Hematopoietic multipotent progenitor cell treated with erythropoietin and hydrocortisone succinate and interleukin-3 and kit ligand, for 8 days (in vitro differentiated cells): ENCODE data around the gene NAGLU.
A peak's percentile ranks its signal among the peaks of the same experiment; 100 is the strongest.
"Not testable (repeated sequence)": the region's sequence is repeated elsewhere in the genome, so short reads cannot be mapped to it uniquely, and the experiment has no call there.

Experiments used
- DNase-seq: peaks from one replicate; pipeline ENCODE4 v3.0.0-alpha.2; 2015

Gene NAGLU

DNA sequence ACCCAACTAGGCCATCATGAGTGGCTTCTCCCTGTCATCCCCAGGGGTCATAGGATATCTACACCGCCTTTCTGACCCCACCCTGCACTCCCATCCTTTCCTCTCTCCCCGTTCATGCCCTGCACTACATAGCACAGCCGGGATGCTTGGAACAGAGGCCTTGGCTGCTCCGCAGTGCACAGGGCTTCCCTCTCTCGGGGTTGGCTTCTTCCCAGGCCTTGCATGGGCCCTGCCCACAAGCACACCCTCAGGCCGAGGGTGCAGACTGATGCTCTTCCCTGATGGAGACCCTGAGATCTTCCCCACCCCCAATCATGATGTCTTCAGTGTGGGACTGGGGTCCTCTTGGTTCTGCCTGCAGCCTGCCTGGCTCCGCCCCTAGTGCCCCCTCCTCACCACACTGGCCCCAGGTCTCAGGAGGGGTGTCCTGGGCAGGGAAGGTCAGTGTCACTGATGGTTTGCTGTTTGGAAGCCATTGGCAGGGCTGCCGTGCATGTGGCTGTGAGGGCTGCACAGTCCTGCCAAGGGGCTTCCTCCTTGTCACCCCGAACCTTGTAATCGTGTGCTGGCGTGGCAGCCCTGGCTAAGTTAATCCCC lies 14.3 kb upstream of the NAGLU start:
- DNase-seq, result no peak

DNA sequence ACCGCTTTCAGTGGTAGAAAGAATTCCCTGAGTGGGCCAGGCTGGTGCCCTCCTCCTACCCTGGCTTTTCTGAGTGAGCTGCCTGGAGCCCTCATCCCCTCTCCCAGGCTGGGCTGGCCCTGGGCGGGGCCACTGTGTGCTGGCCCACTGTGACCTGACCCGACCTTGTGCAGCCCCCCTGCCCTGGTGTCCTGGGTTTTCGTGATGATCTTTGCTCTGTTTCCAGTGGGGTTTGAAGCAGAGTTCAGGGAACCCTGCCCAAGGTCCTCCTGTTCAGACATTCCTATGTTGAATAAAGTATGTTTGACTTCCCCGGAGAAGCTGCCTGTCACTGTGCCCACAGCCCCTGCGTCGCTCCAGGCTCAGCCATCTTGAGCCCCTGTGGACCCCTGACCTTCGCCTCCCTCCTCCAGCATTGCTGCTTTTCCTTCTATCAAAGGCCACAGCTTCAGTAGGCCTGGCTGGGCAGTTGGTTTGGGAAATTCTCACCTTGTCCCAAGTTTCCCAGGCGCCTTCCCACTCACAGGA lies 13.7 kb upstream of the NAGLU start:
- no peak for DNase-seq

DNA sequence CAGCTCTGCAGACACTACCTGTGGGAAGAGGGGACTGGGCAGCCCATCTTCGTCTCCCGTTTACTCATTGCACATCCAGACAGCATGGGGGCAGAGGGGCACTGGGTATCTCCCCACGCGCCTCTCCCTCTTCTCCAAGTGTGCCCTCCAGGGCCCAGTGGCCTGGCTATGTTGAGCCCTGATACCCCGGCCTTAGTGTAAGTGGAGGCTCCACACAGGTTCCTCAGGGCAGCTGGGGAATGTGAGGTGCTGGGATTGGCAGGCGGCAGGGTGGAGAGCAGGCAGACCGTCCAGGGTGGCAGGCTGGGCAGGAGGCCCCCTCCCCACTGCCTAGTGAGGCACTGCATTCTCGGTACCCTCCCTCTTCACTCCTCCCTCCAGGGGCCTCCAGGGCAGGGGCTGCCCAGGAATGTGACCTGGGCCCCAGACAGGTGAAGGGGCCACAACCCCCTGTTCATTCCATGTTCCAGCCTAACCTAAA lies 13.2 kb upstream of the NAGLU start:
- no peak for DNase-seq

DNA sequence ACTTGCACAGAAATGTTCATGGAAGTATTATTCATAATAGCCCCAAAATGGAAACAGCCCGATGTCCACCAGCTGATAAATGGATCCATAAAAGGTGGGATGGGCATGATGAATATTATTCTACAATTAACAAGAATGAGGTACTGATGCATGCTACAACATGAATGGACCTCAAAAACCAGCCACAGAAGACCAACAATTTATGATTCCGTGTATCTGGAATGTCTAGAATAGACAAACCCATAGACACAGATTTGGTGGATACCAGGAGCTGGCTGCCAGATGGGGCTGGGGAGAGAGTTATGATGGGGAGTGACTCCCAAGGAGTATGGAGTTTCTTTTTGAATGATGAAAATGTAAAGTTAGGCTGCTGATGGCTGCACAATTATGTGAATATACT lies 10.8 kb upstream of the NAGLU start:
- DNase-seq, result no peak

DNA sequence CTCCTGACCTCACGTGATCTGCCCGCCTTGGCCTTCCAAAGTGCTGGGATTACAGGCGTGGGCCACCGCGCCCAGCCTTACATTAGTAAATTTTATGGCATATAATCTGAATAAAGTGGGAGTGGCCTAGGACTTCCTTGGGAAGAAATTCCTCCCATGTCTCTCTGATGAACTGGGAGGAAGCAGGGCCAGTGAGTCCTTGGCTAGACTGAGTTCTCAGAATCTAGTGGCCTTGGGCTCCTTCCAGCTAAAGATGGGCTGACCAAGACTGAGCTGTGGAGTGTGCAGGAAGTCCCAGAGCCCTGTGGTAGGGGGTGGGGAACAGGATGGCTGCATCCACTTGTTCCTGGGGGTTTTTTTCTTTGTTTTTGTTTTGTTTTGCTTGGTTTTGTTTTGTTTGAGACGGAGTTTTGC lies 10.0 kb upstream of the NAGLU start:
- no peak for DNase-seq

DNA sequence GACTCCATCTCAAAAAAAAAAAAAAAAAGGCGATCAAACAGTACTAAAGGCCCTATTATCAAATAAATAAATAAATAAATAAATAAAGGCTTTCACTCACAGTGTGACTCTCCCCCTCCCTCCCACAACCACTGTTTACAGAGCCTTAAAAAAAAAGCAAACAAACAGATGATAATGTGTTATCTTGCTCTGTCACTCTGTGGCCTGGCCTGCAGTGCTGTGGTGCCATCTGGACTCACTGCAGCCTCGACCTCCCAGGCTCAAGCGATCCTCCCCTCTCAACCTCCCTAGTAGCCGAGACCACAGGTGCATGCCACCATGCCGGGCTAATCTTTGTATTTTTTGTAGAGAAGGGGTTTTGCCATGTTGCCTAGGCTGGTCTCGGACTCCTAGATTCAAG lies 8.1 kb upstream of the NAGLU start:
- DNase-seq, result peak; percentile 50

DNA sequence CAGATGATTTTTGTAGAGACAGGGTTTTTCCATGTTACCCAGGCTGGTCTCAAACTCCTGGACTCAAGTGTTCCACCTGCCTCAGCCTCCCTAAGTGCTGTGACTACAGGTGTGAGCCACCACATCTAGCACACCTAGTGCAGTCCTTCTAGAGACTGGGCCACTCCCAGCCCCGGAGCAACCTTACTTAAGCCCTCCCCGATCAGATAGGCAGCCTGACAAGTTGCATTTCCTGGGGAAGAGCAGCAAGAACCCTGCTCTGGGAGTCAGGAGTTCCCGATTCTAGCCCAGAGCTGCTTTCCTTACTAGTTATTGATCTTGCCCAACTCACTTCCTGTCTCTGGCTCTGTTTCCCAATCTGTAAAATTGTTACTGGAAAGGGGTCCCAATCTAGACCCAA lies 7.0 kb upstream of the NAGLU start:
- no peak for DNase-seq

DNA sequence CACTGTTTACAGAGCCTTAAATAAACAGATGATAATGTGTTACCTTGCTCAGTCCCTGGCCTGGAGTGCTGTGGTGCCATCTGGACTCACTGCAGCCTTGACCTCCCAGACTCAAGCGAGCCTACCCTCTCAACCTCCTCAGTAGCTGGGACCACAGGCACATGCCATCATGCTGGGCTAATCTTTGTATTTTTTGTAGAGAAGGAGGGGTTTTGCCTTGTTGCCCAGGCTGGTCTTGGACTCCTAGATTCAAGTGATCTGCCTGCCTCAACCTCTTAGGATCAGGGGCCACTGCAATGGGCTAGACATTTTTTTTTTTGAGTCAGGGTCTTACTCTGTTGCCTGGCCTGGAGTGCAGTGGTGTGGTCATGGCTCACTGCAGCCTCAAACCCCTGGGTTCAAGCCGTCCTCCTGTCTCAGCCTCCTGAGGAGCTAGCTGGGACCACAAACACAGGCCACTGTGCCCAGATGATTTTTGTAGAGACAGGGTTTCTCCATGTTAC lies 5.0 kb upstream of the NAGLU start:
- no peak for DNase-seq

DNA sequence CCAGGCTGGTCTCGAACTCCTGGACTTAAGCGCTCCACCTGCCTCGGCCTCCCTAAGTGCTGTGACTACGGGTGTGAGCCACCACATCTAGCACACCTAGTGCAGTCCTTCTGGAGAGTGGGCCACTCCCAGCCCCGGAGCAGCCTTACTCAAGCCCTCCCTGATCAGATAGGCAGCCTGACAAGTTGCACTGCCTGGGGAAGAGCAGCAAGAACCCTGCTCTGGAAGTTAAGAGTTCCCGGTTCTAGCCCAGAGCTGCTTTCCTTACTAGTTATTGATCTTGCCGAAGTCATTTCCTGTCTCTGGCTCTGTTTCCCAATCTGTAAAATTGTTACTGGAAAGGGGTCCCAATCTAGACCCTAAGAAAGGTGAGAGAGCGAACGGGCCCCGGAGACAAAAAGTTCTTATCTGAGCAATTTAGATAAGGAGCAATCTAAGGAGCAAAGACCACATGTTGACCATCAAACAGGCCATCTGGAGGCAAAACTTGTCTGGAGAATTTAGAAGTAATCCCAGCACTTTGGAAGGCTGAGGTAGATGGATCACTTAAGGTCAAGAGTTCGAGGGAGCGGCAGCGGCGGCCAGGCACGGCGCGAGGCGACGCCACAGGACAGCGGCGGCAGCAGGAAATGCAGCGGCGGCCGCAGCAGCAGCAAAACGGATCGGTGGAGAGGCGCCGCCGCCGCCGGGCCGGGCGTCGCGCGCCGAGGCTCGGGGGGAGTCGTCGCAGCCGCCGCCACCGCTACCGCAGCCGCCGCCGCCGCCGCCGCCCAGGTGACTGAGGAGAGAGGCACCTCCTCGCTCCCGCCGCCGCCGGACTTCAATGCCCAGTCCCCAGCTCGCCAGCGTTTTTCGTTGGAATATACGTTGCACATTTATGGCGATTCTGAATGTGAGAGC lies 4.3 kb upstream of the NAGLU start:
- peak; percentile 71 for DNase-seq

DNA sequence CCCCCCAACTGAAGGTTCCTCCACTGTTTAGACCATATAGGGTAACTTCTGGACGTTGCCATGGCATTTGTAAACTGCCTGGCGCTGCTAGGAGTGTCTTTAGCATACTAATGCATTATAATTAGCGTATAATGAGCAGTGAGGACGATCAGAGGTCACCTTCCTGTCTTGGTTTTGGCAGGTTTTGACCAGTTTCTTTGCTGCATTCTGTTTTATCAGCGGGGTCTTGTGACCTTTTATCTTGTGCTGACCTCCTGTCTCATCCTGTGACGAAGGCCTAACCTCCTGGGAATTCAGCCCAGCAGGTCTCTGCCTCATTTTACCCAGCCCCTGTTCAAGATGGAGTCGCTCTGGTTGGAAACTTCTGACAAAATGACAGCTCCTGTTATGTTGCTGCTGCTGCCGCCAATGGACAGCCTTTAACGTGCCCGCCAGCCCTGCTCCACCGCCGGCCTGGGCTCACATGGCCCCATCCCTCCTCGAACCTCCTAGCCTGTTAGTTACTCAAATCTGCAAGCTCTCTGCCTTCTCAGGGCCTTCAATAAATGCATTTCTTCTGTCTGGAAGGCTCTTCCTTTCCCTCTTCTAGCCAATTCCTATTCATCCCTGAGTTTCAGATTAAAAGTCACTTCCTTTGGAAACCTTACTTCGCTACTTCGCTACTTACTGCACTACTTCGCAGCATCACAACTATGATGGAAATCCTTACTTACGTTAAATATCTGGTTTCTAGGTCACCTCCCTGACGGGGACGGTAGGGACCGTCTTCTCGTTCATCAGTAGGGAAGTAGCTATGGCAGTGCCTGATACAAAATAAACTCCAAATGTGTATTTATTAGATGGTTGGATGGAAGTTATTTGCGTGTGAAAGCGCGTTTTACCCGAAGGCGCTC lies 640 bp upstream of the NAGLU start:
- no peak for DNase-seq

DNA sequence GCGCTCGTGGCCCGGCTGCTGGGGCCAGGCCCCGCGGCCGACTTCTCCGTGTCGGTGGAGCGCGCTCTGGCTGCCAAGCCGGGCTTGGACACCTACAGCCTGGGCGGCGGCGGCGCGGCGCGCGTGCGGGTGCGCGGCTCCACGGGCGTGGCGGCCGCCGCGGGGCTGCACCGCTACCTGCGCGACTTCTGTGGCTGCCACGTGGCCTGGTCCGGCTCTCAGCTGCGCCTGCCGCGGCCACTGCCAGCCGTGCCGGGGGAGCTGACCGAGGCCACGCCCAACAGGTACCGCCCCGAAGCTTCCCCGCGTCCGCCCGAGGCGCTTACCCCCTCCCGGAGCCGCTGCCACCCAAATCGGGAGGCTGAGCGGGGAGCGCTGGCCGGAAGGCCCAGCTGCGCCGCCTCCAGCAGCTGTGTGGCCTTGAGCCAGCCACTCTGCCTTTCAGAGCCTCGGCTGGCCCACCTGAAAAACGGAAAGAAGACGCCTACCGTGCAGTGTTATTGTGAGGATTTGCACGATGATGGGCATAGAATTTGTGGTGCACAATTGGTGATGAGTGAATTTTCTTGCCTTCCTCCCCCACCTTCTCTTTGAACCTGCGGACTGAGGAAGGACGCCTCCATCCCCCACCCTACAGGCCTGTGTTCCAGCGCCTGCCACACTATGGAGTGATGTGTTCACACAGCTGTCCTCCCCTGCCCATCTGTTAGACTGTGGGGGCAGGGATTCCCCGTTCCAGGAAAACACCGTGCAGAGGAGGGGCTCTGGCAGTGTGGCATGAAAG lies 523 bp downstream of the NAGLU start:
- peak; percentile 84 for DNase-seq

DNA sequence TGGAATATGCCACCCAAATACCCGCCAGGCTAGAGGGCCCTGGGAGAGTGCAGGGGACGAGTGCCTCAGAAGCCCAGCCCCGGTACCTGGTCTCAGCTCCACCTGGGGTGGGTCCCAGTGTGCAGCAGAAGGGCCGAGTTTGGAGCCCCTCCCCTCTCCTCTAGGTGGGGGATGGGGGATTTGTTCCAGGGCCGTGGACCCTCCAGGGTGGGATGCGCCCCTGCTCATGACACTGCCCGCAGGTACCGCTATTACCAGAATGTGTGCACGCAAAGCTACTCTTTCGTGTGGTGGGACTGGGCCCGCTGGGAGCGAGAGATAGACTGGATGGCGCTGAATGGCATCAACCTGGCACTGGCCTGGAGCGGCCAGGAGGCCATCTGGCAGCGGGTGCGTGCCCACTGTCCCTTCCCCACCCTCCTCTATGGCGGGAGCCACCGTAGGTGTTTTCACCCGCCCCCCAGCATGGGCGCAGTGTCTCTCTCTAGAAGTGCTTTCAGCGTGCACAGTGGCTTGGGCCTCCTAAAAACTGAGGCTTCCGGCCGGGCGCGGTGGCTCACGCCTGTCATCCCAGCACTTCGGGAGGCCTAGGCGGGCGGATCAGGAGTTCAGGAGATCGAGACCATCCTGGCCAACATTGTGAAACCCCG lies 1.2 kb downstream of the NAGLU start:
- DNase-seq, result no peak

DNA sequence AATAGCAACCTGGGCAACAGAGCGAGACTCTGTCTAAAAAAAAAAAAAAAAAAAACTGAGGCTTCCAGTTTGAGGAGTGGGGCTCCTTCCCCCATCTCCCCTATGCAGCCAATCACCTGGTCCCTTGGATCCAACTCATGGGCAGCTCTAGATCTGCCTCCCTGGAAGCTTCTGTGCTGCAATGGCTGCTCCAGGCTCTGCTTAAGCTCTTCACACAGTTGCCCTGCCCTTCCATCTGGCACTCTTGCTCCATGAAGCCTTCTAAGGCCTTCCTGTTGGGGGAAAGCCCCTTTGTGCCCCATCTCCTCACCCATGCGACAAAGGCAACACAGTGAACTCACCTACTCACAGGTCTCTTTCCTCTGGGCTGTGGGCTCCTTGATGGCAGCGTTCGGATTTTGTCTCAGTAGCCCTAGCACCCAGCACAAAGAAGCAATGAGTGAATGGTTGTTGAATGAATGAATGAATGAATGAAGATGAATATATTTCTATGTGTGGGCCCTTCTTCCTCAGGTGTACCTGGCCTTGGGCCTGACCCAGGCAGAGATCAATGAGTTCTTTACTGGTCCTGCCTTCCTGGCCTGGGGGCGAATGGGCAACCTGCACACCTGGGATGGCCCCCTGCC lies 1.9 kb downstream of the NAGLU start:
- no peak for DNase-seq

DNA sequence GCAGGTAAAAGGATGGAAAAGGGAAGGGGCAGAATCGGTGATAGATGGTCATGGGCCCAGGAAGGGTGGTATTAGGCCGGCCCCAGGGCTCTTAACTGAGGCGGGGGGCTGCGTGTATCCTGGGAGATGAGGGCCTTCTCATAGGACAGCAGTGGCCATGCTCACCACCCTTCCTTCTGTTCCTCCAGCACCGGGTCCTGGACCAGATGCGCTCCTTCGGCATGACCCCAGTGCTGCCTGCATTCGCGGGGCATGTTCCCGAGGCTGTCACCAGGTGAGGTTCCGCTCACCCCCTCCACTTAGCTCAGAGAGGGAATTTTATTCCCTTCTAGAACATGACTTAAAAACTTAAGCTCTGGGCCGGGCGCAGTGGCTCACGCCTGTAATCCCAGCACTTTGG lies 2.4 kb downstream of the NAGLU start:
- no peak for DNase-seq

DNA sequence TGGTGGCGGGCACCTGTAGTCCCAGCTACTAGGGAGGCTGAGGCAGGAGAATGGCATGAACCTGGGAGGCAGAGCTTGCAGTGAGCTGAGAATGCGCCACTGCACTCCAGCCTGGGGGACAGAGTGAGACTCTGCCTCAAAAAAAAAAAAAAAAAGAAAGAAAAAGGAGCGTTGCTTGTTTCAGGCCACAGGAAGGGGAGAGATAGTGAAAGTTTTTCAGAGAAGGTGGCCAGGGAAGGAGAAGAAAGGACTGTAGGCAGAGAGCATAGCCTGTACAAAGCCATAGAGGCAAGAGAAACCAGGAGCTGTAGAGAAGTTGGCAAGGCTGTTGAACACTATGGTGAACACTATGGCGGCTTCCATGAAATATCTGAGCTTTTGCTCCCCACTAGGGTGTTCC lies 4.5 kb downstream of the NAGLU start:
- DNase-seq, result not testable (repeated sequence)

DNA sequence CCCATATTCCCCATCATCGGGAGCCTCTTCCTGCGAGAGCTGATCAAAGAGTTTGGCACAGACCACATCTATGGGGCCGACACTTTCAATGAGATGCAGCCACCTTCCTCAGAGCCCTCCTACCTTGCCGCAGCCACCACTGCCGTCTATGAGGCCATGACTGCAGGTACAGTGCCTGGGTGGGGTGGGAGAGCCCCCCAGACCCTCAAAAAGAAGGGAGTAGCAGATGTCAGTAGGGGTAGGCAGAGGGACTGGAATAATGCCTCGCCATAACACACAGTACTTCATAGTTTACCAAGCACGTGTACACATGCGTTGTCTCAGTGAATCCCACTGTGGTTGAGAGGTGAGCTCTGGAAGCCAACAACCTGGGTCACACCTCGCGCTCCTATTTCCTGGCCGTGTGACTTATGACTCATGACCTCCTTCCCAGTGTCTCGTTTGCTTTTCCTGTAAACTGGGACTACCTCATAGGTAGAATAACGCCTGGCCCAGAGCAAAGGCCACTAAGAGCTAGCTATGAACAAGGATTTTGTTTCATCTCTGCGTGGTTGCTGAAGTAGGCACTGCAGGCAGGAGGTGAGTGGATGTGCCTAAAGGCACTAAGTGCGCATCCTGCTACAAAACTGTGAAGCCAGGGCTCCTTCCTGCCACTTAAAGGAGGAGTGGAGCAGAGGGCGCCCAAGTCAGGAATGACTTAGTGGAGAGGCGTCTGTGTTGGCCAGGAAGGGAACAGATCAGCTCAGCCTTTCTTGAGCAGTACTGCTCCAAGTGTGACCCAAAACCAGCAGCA lies 5.2 kb downstream of the NAGLU start:
- DNase-seq, result no peak

DNA sequence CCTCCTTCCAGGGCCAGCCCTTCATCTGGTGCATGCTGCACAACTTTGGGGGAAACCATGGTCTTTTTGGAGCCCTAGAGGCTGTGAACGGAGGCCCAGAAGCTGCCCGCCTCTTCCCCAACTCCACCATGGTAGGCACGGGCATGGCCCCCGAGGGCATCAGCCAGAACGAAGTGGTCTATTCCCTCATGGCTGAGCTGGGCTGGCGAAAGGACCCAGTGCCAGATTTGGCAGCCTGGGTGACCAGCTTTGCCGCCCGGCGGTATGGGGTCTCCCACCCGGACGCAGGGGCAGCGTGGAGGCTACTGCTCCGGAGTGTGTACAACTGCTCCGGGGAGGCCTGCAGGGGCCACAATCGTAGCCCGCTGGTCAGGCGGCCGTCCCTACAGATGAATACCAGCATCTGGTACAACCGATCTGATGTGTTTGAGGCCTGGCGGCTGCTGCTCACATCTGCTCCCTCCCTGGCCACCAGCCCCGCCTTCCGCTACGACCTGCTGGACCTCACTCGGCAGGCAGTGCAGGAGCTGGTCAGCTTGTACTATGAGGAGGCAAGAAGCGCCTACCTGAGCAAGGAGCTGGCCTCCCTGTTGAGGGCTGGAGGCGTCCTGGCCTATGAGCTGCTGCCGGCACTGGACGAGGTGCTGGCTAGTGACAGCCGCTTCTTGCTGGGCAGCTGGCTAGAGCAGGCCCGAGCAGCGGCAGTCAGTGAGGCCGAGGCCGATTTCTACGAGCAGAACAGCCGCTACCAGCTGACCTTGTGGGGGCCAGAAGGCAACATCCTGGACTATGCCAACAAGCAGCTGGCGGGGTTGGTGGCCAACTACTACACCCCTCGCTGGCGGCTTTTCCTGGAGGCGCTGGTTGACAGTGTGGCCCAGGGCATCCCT lies 7.4 kb downstream of the NAGLU start:
- DNase-seq, result no peak

DNA sequence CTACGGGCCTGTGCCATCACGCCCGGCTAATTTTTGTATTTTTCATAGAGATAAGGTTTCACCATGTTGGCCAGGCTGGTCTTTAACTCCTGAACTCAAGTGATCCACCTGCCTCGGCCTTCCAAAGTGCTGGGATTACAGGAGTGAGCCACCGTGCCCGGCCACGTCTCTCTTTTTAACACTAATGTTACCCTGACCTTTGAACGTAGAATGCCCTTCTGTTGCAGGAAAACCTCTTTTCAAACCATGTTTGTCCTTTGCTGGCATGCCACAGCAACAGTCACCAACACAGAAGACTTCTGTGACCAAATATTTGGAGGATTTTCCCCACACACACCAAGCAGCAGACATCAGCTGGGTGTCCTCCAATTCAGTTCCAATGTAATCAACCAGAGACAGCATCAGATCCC lies 8.8 kb downstream of the NAGLU start:
- no peak for DNase-seq
